ENCODE measurements around the gene PDE4A.

PDE4A gene

DNA sequence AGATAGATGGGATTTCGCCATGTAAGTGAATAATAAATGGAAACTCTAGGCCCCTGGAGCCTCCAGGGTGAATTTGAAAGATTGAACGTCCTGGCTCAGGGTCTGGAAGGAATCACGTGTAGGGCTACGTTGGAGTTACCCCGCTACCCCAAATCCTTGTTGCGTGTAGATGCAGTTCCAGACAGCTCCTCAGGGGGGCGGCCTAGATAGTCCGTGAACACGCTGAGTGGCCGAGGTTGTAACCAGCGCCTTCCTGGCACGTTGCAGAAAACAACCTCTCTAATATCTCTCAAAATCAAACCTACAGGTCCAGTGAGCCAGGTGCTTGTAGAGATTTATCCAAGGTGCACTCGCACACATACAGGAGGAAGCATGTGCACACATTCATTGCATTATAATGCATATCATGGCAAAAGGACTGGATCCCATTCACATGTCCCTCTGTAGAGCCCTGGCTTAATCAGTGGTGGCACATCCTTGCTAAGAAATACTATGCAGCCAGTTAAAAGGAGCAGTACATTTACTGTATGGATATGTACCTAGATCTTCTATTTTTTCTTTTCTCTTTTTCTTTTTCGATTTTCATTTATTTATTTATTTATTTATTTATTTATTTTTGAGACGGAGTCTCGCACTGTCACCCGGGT is 85.4 kb downstream of the PDE4A start:
- no peak overlapping the region for H3K27ac ChIP-seq (ENCODE audit: low read depth, low read length)
- no peak overlapping the region for H3K4me3 ChIP-seq (ENCODE audit: low read depth in 1 of 2, low read length in 2 of 2)
- H3K27me3 ChIP-seq (ENCODE audit: control insufficient read depth in 1 of 2, insufficient read depth in 2 of 2, low read length in 2 of 2) = peaks cover 10 to 11% of the 10 kb centered on the region in 2 donors

DNA sequence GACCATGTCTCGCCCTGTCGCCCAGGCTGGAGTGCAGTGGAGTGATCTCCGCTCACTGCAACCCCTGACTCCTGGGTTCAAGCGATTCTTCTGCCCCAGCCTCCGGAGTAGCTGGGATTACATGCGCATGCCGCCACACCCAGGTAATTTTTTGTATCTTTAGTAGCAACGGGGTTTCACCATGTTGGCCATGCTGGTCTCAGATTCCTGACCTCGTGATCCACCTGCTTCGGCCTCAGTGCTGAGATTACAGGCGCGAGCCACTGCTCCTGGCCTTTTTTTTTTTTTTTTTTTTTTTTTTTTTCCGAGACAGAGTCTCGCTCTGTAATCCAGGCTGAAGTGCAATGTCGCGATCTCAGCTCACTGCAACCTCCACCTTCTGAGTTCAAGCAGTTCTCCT is 87.7 kb downstream of the PDE4A start:
- Histone ChIP-seq H3K9me3 (ENCODE audit: low read length) (no peaks in the 10 kb centered on the region), H3K27ac (ENCODE audit: low read depth, low read length) (no peak overlapping the region), H3K9ac (ENCODE audit: low read length) (no peak overlapping the region), H3K36me3 (ENCODE audit: insufficient read depth, low read length) (no peaks in the 10 kb centered on the region), H3K4me3 (ENCODE audit: low read depth in 1 of 2, low read length in 2 of 2) (no peak overlapping the region), H3K27me3 (ENCODE audit: control insufficient read depth in 1 of 2, insufficient read depth in 2 of 2, low read length in 2 of 2) (peaks cover 14 to 26% of the 10 kb centered on the region in 2 donors), H3K4me1 (ENCODE audit: insufficient read depth, low read length) (peaks cover 4% of the 10 kb centered on the region)

More for the DNA sequence above, 85.4 kb downstream of the PDE4A start:
- H3K36me3 ChIP-seq (ENCODE audit: insufficient read depth, low read length) = no peaks in the 10 kb centered on the region
- H3K4me1 ChIP-seq (ENCODE audit: insufficient read depth, low read length) = peaks cover 12% of the 10 kb centered on the region
- H3K9ac ChIP-seq (ENCODE audit: low read length) = no peak overlapping the region
- H3K9me3 ChIP-seq (ENCODE audit: low read length) = no peaks in the 10 kb centered on the region

DNA sequence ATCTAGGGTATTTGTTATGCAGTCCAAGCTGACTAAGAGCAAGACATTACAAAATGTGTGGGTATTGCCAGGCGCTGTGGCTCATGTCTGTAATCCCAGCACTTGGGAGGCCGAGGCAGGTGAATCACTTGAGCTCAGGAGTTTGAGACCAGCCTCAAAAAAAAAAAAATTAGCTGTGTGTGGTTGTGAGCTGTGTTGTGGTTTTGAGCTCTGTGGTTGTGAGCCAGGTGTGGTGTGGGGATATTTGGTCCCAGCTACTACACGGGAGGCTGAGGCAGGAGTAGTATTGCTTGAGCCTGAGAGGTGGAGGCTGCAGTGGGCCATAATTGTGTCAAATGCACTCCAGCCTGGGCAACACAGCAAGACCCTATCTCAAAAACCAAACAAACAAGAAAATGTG is 88.4 kb downstream of the PDE4A start:
- Histone ChIP-seq H3K9me3 (ENCODE audit: low read length) (no peaks in the 10 kb centered on the region), H3K4me3 (ENCODE audit: low read depth in 1 of 2, low read length in 2 of 2) (no peak overlapping the region), H3K27ac (ENCODE audit: low read depth, low read length) (no peak overlapping the region), H3K27me3 (ENCODE audit: control insufficient read depth in 1 of 2, insufficient read depth in 2 of 2, low read length in 2 of 2) (peaks cover 18 to 33% of the 10 kb centered on the region in 2 donors), H3K9ac (ENCODE audit: low read length) (no peak overlapping the region), H3K4me1 (ENCODE audit: insufficient read depth, low read length) (peaks cover under 1% of the 10 kb centered on the region), H3K36me3 (ENCODE audit: insufficient read depth, low read length) (no peaks in the 10 kb centered on the region)

DNA sequence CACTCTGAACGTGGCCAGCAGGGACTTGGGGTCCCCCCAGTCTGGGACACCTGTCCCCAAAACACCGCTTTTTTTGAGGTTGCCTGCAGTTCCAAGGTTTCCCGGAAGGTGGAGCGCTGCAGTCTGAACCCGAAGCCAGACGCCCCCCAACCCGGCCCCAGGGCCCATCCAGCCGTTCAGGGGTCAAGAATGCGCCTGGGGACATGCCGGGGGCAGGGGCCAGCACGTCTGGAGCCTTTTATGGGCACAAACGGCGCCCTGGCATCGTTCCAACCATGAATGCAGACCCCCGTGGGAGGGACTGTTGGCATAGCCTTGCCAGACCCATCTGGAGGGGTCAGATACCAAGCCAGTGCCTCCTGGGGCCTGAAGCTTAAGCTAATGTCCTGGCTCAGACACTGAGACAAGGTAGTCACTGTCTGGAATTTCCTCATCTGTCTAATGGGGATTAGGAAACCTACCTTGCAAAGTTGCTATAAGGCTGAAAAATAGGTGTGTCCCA is 90.0 kb downstream of the PDE4A start:
- H3K27me3 ChIP-seq (ENCODE audit: control insufficient read depth in 1 of 2, insufficient read depth in 2 of 2, low read length in 2 of 2) = peaks cover 26 to 48% of the 10 kb centered on the region in 2 donors
- no peak overlapping the region for H3K9ac ChIP-seq (ENCODE audit: low read length)
- H3K36me3 ChIP-seq (ENCODE audit: insufficient read depth, low read length) = no peaks in the 10 kb centered on the region
- no peak overlapping the region for H3K27ac ChIP-seq (ENCODE audit: low read depth, low read length)
- H3K4me1 ChIP-seq (ENCODE audit: insufficient read depth, low read length) = no peaks in the 10 kb centered on the region
- H3K9me3 ChIP-seq (ENCODE audit: low read length) = no peaks in the 10 kb centered on the region
- no peak overlapping the region for H3K4me3 ChIP-seq (ENCODE audit: low read depth in 1 of 2, low read length in 2 of 2)

DNA sequence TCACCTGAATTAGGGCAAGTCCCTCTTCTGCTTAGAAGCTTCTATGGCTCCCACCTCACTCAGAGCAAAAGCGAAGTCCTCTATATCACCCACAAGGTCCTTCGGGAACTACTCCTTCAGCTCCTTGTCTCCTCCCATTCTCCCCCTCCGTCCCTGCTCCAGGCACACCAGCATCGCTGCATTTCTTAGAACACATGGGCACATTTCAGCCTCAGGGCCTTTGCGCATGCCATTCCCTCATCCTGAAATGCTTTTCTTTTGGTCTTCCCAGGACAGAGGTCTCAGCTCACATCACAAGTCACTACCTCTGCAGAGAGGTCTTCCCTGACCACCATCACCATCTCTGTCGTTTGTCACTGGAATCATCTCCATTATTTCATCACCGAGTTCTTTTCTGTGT is 92.9 kb downstream of the PDE4A start:
- Histone ChIP-seq H3K4me1 (ENCODE audit: insufficient read depth, low read length) (no peaks in the 10 kb centered on the region), H3K9me3 (ENCODE audit: low read length) (no peaks in the 10 kb centered on the region), H3K27ac (ENCODE audit: low read depth, low read length) (no peak overlapping the region), H3K36me3 (ENCODE audit: insufficient read depth, low read length) (no peaks in the 10 kb centered on the region), H3K27me3 (ENCODE audit: control insufficient read depth in 1 of 2, insufficient read depth in 2 of 2, low read length in 2 of 2) (peaks cover 37 to 77% of the 10 kb centered on the region in 2 donors), H3K9ac (ENCODE audit: low read length) (no peak overlapping the region), H3K4me3 (ENCODE audit: low read depth in 1 of 2, low read length in 2 of 2) (no peak overlapping the region)

DNA sequence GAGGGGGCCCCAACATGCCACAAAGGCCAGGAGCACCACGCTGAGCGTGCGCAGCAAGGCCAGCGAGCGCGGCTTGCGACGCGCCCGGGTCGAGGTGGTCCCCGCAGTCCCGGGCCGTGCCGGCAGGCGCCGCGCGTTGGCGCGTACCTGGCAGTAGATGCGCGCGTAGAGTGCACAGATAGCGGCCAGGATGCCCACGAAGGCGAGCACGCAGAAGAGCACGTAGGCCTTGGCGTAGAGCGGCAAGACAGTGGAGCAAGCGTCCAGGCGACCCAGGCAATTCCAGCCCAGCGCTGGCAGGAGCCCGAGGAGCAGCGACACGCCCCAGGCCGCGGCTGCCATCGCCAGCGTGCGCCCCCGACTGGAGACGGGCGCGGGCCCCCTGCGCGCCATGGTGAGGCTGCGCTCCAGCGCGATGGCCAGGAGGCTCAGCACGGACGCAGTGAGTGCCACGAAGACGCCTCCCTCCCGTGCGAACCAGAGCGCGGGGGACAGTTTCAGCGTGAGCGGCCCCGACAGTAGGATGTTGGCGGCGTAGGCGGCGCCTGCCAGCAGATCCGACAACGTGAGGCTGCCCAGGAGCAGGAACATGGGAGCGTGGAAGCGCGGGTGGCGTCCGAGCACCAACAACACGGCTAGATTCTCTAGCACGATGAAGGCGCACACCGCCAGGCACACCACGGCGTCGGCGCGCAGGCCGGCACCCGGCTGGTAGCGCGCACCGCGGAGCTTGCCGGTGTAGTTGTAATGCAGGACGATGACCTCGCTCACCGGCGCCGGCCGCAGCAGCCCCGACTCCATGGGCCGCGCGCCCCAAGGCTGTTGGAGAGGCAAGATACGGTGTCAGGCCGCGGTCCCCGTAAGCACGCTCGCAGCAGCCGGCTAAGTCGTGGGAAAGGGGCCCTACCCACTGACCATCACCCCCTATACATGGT is 94.1 kb downstream of the PDE4A start:
- peaks cover 46 to 87% of the 10 kb centered on the region in 2 donors for H3K27me3 ChIP-seq (ENCODE audit: control insufficient read depth in 1 of 2, insufficient read depth in 2 of 2, low read length in 2 of 2)
- no peak overlapping the region for H3K27ac ChIP-seq (ENCODE audit: low read depth, low read length)
- no peaks in the 10 kb centered on the region for H3K4me1 ChIP-seq (ENCODE audit: insufficient read depth, low read length)
- no peak overlapping the region for H3K9ac ChIP-seq (ENCODE audit: low read length)
- H3K4me3 ChIP-seq (ENCODE audit: low read depth in 1 of 2, low read length in 2 of 2) = no peak overlapping the region
- no peaks in the 10 kb centered on the region for H3K9me3 ChIP-seq (ENCODE audit: low read length)
- H3K36me3 ChIP-seq (ENCODE audit: insufficient read depth, low read length) = no peaks in the 10 kb centered on the region

DNA sequence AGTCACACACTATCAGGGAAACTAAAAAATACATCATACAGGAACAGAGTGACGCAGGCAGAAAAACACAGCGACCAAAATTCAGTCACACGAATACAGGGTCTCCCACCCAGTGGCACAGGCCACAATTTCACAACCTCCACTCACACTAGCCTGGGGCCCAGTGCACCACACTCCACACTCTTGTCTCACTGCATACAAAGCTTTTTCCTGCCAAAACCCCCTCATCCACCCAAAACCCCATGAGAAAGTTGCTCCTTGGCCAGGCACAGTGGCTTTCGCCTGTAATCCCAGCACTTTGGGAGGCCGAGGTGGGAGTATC is 95.7 kb downstream of the PDE4A start:
- Histone ChIP-seq H3K36me3 (ENCODE audit: insufficient read depth, low read length) (no peaks in the 10 kb centered on the region), H3K9me3 (ENCODE audit: low read length) (no peaks in the 10 kb centered on the region), H3K4me1 (ENCODE audit: insufficient read depth, low read length) (no peaks in the 10 kb centered on the region), H3K9ac (ENCODE audit: low read length) (no peak overlapping the region), H3K4me3 (ENCODE audit: low read depth in 1 of 2, low read length in 2 of 2) (no peak overlapping the region), H3K27ac (ENCODE audit: low read depth, low read length) (no peak overlapping the region), H3K27me3 (ENCODE audit: control insufficient read depth in 1 of 2, insufficient read depth in 2 of 2, low read length in 2 of 2) (peaks cover 44 to 81% of the 10 kb centered on the region in 2 donors)

DNA sequence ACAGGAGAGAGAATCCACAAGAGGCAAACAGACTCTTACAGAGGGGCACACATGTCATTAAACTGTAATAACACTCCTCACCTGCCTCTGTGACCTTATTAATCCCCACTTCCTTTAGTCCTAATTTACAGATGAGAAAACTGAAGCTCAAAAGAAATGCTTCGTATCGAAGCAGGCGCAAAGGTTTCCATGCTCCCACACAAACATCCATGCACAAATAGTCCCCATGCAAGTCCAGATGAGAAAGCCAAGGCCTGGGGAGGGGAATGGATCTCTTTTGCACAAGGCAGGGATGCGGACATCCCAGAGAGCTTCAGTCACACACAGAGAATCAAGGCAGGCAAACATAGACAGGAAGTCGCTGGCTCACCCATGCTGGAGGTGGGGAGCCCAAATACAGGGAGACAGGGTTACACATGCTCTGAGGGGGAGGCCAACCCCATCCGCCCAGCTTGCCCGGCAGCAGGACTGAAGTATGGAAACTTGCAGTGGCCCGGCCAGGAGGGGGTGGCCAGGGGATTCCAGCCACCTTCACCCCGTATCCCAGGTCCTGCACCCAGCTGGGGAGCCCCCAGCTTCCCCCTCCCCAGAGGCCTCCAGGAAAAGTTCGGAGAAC is 96.4 kb downstream of the PDE4A start:
- H3K4me3 ChIP-seq (ENCODE audit: low read depth in 1 of 2, low read length in 2 of 2) = no peak overlapping the region
- no peak overlapping the region for H3K27ac ChIP-seq (ENCODE audit: low read depth, low read length)
- H3K9ac ChIP-seq (ENCODE audit: low read length) = no peak overlapping the region
- peaks cover 44 to 79% of the 10 kb centered on the region in 2 donors for H3K27me3 ChIP-seq (ENCODE audit: control insufficient read depth in 1 of 2, insufficient read depth in 2 of 2, low read length in 2 of 2)
- H3K4me1 ChIP-seq (ENCODE audit: insufficient read depth, low read length) = no peaks in the 10 kb centered on the region
- H3K9me3 ChIP-seq (ENCODE audit: low read length) = no peaks in the 10 kb centered on the region
- no peaks in the 10 kb centered on the region for H3K36me3 ChIP-seq (ENCODE audit: insufficient read depth, low read length)

DNA sequence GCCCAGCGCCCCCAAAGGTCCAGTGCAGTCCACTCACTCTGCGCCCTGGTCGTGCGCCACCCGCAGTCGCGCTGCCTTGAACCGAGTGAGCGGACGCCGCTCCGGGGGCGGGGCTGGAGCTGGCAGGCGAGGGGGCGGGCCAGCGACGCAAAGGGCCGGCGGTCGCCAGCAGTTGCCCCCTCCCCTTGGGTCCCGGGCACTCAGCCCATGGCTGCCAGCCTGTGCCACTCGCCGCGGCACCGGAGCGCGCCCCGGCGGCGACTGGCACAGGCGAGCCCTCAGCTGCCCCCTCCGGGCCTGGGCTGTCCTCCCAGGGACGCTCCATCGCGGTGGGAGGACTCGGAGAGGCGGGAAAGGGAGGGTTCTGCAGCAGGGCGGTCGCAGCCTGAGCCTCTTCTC is 97.0 kb downstream of the PDE4A start, which contains the start of gene S1PR5:
Gene S1PR5 (minus strand): TSS at position 87 of the 399 bp plus-strand sequence. CDS start 2,436 bp downstream, outside the sequence.
- Histone ChIP-seq H3K4me1 (ENCODE audit: insufficient read depth, low read length) (no peaks in the 10 kb centered on the region), H3K27ac (ENCODE audit: low read depth, low read length) (no peak within 1 kb of the TSS), H3K4me3 (ENCODE audit: low read depth in 1 of 2, low read length in 2 of 2) (no peak within 1 kb of the TSS), H3K9ac (ENCODE audit: low read length) (no peak within 1 kb of the TSS), H3K36me3 (ENCODE audit: insufficient read depth, low read length) (no peaks in the 10 kb centered on the region), H3K27me3 (ENCODE audit: control insufficient read depth in 1 of 2, insufficient read depth in 2 of 2, low read length in 2 of 2) (peaks cover 44 to 75% of the 10 kb centered on the region in 2 donors), H3K9me3 (ENCODE audit: low read length) (no peaks in the 10 kb centered on the region)

DNA sequence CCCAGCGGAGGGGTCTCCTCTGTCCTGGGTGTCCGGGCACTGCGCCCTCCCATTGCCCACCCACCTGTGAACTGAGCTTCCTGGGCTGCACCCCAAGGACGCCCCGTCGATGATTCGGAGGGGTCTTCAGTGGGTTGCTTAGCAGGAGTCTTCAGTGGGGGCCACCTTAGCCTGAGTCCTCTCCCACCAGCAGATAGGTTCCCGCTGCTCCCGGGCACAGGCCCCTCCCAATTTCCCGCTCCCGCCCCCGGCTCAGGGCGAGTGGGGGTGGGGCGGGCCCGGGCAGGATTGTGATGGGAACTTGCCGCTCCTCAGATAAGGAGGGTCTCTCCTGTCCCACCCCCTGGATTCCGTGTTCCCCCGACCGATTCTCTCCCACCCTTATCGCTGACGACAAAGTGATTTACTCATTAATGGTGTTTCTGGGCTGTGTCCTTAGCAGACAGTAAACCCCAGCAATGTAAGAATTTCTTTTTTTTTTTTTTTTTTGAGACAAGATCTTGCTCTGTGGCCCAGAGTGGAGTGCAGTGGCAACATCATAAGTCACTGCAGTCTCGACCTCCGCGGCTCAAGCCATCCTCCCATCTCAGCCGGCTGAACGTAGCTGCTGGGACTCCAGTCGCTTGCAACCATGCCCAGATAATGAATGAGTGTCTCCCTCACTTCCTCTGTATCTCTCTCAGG is 97.6 kb downstream of the PDE4A start:
- Histone ChIP-seq H3K36me3 (ENCODE audit: insufficient read depth, low read length) (no peaks in the 10 kb centered on the region), H3K27ac (ENCODE audit: low read depth, low read length) (no peak overlapping the region), H3K4me3 (ENCODE audit: low read depth in 1 of 2, low read length in 2 of 2) (no peak overlapping the region), H3K4me1 (ENCODE audit: insufficient read depth, low read length) (no peaks in the 10 kb centered on the region), H3K9ac (ENCODE audit: low read length) (no peak overlapping the region), H3K9me3 (ENCODE audit: low read length) (no peaks in the 10 kb centered on the region), H3K27me3 (ENCODE audit: control insufficient read depth in 1 of 2, insufficient read depth in 2 of 2, low read length in 2 of 2) (peaks cover 42 to 70% of the 10 kb centered on the region in 2 donors)

Measured in muscle layer of colon (tissue), 2 donors.